Neural cell (in vitro differentiated cells): ENCODE measurements around the gene NARS2. TPM values are rescaled to one million over a fixed set of nuclear protein-coding genes. Genes with fewer than 3 reads are reported as not detected.

Experiments used
- H2AFZ ChIP-seq: fragments of 200-600, 300-800 bp; sonication (generic), shearing (Covaris generic); 2 replicates; pipeline ENCODE4 v1.6.0; 2014; ENCODE audit warnings: low read depth, mild to moderate bottlenecking, antibody characterized with exemption, low read length, moderate library complexity
- H3F3A ChIP-seq: fragments of 200-600 bp; shearing (Covaris generic); 2 replicates; pipeline ENCODE4 v1.6.1; 2016; ENCODE audit warnings: mild to moderate bottlenecking, moderate library complexity, mixed read lengths, antibody characterized with exemption, low read length; ENCODE audit not compliant: insufficient read depth, poor library complexity, severe bottlenecking
- H3K27ac ChIP-seq: fragments of 200-600, 300-800 bp; sonication (generic), shearing (Covaris generic); 2 replicates; pipeline ENCODE4 v1.5.1; 2014; ENCODE audit warnings: mild to moderate bottlenecking, low read length, moderate library complexity
- H3K27me3 ChIP-seq: fragments of 300-800, 200-600 bp; sonication (generic), shearing (Covaris generic); 2 replicates; pipeline ENCODE4 v1.6.0; 2014; ENCODE audit warnings: mild to moderate bottlenecking, low read depth, low read length, moderate library complexity; ENCODE audit not compliant: insufficient read depth
- H3K36me3 ChIP-seq: fragments of 300-800, 200-600 bp; sonication (generic), shearing (Covaris generic); 2 replicates; pipeline ENCODE4 v1.5.1; 2014; ENCODE audit warnings: mild to moderate bottlenecking, antibody characterized with exemption, low read length, moderate library complexity; ENCODE audit not compliant: insufficient read depth
- H3K4me2 ChIP-seq: fragments of 300-800, 200-600 bp; sonication (generic), shearing (Covaris generic); 2 replicates; pipeline ENCODE4 v1.6.0; 2014; ENCODE audit warnings: mild to moderate bottlenecking, low read length
- H3K4me3 ChIP-seq: fragments of 300-800, 200-600 bp; sonication (generic), shearing (Covaris generic); 2 replicates; pipeline ENCODE4 v1.5.1; 2014; ENCODE audit warnings: mild to moderate bottlenecking, low read length, moderate library complexity
- H3K79me2 ChIP-seq: fragments of 200-600 bp; shearing (Covaris generic); replicated peaks from 2 replicates; pipeline ENCODE4 v1.6.0; 2014; ENCODE audit warnings: mild to moderate bottlenecking, low read length, moderate library complexity; ENCODE audit not compliant: insufficient read depth
- H3K9ac ChIP-seq: fragments of 300-800, 200-600 bp; sonication (generic), shearing (Covaris generic); 2 replicates; pipeline ENCODE4 v1.6.1; 2016; ENCODE audit warnings: mild to moderate bottlenecking, low read length, mixed read lengths
- H3K9me2 ChIP-seq: fragments of 200-600 bp; shearing (Covaris generic); 2 replicates; pipeline ENCODE4 v1.6.1; 2016; ENCODE audit warnings: mild to moderate bottlenecking, low read length, mixed read lengths; ENCODE audit not compliant: insufficient read depth
- H3K9me3 ChIP-seq: fragments of 200-600, 300-800 bp; sonication (generic), shearing (Covaris generic); 2 replicates; pipeline ENCODE4 v1.6.1; 2016; ENCODE audit warnings: mild to moderate bottlenecking, mixed run types, low read length, moderate library complexity, mixed read lengths
- H4K20me1 ChIP-seq: fragments of 200-600 bp; shearing (Covaris generic); 2 replicates; pipeline ENCODE4 v1.6.1; 2016; ENCODE audit warnings: mild to moderate bottlenecking, mixed run types; ENCODE audit not compliant: insufficient read depth
- CTCF ChIP-seq: fragments of 450-650 bp; IDR thresholded peaks from 2 replicates; pipeline ENCODE4 v1.5.1; 2014; ENCODE audit warnings: antibody characterized with exemption, mild to moderate bottlenecking, moderate library complexity; ENCODE audit not compliant: poor library complexity, severe bottlenecking
- EP300 ChIP-seq: fragments of 450-650 bp; conservative IDR thresholded peaks from 2 replicates; pipeline ENCODE4 v1.6.1; 2014; ENCODE audit warnings: antibody characterized with exemption, mild to moderate bottlenecking, moderate library complexity; ENCODE audit not compliant: poor library complexity, severe bottlenecking
- EZH2 ChIP-seq: fragments of 200-600, 300-800 bp; shearing (Covaris generic), sonication (generic); IDR thresholded peaks from 2 replicates; pipeline ENCODE4 v1.6.1; 2014; ENCODE audit warnings: antibody characterized with exemption, low read length, borderline replicate concordance, mild to moderate bottlenecking; ENCODE audit not compliant: insufficient read depth, poor library complexity, severe bottlenecking
- MXI1 ChIP-seq: fragments of 450-650 bp; conservative IDR thresholded peaks from 2 replicates; pipeline ENCODE4 v1.6.1; 2014; ENCODE audit warnings: antibody characterized with exemption, mild to moderate bottlenecking; ENCODE audit not compliant: poor library complexity, severe bottlenecking
- POLR2AphosphoS5 ChIP-seq: IDR thresholded peaks from 2 replicates; pipeline ENCODE4 v1.6.1; 2012
- RAD21 ChIP-seq: fragments of 450-650 bp; conservative IDR thresholded peaks from 2 replicates; pipeline ENCODE4 v1.6.1; 2014; ENCODE audit warnings: antibody characterized with exemption, mild to moderate bottlenecking, moderate library complexity
- REST ChIP-seq: IDR thresholded peaks from 2 replicates; pipeline ENCODE4 v1.6.1; 2012; ENCODE audit warnings: borderline replicate concordance
- SMC3 ChIP-seq: fragments of 450-650 bp; conservative IDR thresholded peaks from 2 replicates; pipeline ENCODE4 v1.6.1; 2014; ENCODE audit warnings: antibody characterized with exemption, mild to moderate bottlenecking, moderate library complexity; ENCODE audit not compliant: poor library complexity
- TAF1 ChIP-seq: IDR thresholded peaks from 2 replicates; pipeline ENCODE4 v1.6.1; 2012; ENCODE audit warnings: low read depth
- polyA plus RNA-seq: library from polyadenylated mRNA; depleted of rRNA; stranded (reverse); fragments of >200 nt; gene quantifications from 2 replicates; pipeline ENCODE4 v1.2.3, GENCODE V29; 2014

The NARS2 gene
- polyA plus RNA-seq, 1 donor from 2014 or later: 39.6 TPM

GRCh38 chr11:78400116-78400515, 174.5 kb downstream of the NARS2 start:
- Histone ChIP-seq H2AFZ (no peak overlapping the region), H3K9ac (no peak overlapping the region), H3K27me3 (no peaks in the 10 kb centered on the region), H3K36me3 (no peaks in the 10 kb centered on the region), H3K4me3 (no peak overlapping the region), H3K4me2 (no peak overlapping the region), H3K79me2 (peaks cover 59% of the 10 kb centered on the region), H3F3A (no peaks in the 10 kb centered on the region), H4K20me1 (no peaks in the 10 kb centered on the region), H3K9me2 (no peaks in the 10 kb centered on the region), H3K9me3 (no peaks in the 10 kb centered on the region), H3K27ac (no peak overlapping the region)
- no peak for TF ChIP-seq REST
- TF ChIP-seq CTCF: no peak
- no peak for TF ChIP-seq TAF1
- TF ChIP-seq SMC3: no peak
- TF ChIP-seq MXI1: no peak
- TF ChIP-seq EP300: no peak
- TF ChIP-seq POLR2AphosphoS5: no peak
- TF ChIP-seq RAD21: no peak
- no peak for TF ChIP-seq EZH2

GRCh38 chr11:78399136-78399535, 175.5 kb downstream of the NARS2 start:
- H3K9me2 ChIP-seq: no peaks in the 10 kb centered on the region
- TF ChIP-seq POLR2AphosphoS5 (no peak), EZH2 (no peak), REST (no peak), TAF1 (no peak), MXI1 (no peak), CTCF (no peak), RAD21 (no peak), EP300 (no peak), SMC3 (no peak)
- no peak overlapping the region for H3K4me2 ChIP-seq
- H3K9me3 ChIP-seq: no peaks in the 10 kb centered on the region
- H3K36me3 ChIP-seq: no peaks in the 10 kb centered on the region
- H4K20me1 ChIP-seq: no peaks in the 10 kb centered on the region
- no peak overlapping the region for H3K4me3 ChIP-seq
- H2AFZ ChIP-seq: no peak overlapping the region
- no peak overlapping the region for H3K9ac ChIP-seq
- H3K27ac ChIP-seq: no peak overlapping the region
- no peaks in the 10 kb centered on the region for H3K27me3 ChIP-seq
- no peaks in the 10 kb centered on the region for H3F3A ChIP-seq
- H3K79me2 ChIP-seq: peaks cover 59% of the 10 kb centered on the region
